Measurements from ENCODE around the gene KRTAP2-3.

The KRTAP2-3 gene

GRCh38 chr17:41026715-41027471 lies 33.0 kb downstream of the KRTAP2-3 start, which contains the start of gene KRTAP1-5:
TSS of gene KRTAP1-5 (minus strand) at chr17:41027208. CDS start at chr17:41027155, 53 bp downstream.
- no peak for DNase-seq

GRCh38 chr17:41024697-41025096 lies 35.2 kb downstream of the KRTAP2-3 start:
- no peak for DNase-seq

DNA sequence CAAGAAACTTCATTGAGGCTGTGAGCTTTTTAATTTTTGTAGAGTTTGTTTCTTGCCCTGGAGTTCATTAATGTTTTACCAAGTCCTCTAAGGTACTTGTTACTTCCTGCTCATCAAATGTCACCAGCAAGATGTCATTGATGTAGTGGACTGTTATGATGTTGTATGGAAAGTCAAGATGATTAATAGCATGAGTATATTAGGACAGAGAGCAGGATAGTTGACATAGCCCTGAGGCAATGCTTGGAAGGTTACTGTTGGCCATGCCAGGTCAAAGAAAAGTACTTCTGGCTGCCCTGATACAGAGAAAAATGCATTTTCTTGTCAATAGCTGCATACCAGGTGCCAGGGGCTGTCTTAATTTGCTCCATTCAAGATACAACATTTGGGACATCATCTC lies 39.6 kb downstream of the KRTAP2-3 start:
- no peak for DNase-seq

GRCh38 chr17:41019415-41019814 lies 40.5 kb downstream of the KRTAP2-3 start:
- DNase-seq, result no peak

- DNase-seq, result no peak
Observed at GRCh38 chr17:41018541-41018940, 41.4 kb downstream of the KRTAP2-3 start.

DNA sequence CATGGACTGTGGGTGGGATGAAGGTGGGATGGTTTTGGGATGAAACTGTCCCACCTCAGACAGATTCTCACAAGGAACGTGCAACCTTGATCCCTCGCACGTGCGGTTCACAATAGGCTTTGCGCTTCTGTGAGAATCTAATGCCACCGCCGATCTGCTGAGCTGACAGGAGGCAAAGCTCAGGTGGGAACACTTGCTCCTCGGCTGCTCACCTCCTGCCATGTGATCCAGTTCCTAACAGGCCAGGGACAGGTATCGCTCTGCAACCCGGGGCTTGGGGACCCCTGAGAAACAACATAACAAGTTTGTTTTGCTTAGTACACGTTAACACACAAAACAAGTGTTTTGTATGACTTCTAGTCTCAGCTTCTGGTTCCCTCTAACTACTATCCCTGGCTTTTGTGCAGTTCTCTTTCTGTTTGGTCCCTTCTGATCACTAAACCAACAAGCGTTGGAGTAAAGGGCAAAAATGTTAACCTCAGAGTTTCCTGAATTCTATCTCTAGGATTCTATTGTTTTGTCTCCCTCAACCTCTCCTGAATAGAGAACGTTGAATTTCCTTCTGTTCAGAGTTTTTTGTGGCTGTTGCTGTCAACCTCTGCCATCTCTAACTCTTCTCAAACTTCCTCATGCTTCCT lies 43.2 kb downstream of the KRTAP2-3 start:
- DNase-seq, result no peak

DNA sequence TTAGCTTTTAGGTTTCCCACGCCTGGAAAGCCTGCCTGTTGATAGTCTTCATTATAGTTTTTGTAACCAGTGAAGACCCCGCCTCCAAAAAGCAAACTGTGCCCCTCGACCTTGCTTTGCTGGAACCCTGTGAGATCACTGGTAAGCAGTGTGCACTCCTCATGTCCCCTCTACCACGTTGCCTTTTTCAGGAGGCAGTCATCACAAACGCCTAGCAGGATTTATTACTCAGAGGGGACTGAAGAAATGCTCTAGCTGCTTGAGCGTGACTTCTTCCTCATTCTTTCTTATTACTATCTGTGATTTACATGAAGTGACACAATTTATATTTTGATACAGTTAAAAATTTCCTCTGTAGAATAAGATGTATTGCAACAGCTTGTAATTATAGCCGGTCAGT lies 44.5 kb downstream of the KRTAP2-3 start:
- no peak for DNase-seq

- no peak for DNase-seq
Observed at GRCh38 chr17:41013606-41014005, 46.3 kb downstream of the KRTAP2-3 start.

- no peak for DNase-seq
Observed at GRCh38 chr17:41013181-41013580, 46.7 kb downstream of the KRTAP2-3 start.

- DNase-seq, result no peak
Observed at GRCh38 chr17:41012326-41013120, 47.4 kb downstream of the KRTAP2-3 start.

DNA sequence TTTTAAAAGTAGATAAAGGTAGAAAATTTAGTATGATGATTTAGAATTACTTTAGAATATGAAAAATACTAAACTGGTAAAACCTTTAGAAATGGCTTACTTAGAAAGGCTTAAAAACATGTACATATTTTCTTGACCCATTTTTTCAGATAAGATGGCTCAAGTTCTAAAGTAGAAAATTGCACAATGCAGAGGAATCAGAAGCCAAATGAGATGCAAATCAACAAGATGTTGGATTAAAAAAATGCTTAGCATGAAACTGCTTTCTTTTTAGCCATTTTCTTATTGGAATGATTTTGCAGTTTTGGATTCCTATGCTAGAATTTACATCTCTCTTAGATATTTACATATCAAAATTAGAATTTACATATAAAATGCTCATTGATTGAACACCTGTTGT lies 49.5 kb downstream of the KRTAP2-3 start:
- DNase-seq, result no peak

DNA sequence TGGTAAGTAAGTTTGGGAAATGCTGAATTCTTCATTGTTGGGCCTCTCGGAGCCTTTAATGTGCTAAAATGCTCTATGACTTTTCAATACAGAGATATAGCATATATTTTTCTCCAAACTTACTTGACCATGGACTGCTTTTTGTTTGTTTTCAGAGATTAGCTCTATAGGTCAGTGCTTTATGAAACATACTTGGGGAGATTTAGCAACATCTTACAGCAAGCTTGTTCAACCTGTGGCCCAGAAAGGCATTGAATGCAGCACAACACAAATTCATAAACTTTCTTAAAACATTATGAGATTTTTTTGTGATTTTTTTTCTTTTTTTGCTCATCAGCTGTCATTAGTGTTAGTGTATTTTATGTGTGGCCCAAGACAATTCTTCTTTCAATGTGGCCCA lies 50.0 kb downstream of the KRTAP2-3 start:
- DNase-seq, result no peak

GRCh38 chr17:41009301-41009760 lies 50.6 kb downstream of the KRTAP2-3 start:
- DNase-seq, result no peak
